PFSK-1 (cell line): ENCODE measurements around the gene PRR22.

ENCODE experiments used
- REST ChIP-seq, 2 experiments: IDR thresholded peaks; 2 replicates each; pipeline versions ENCODE4 v1.6.1 to v1.8.0; 2011 to 2012; ENCODE audit warnings: low read depth in 2 of 2, low read length in 2 of 2, control low read depth in 1 of 2, inconsistent platforms in 1 of 2, mild to moderate bottlenecking in 1 of 2, moderate library complexity in 1 of 2; ENCODE audit not compliant: insufficient read depth in 1 of 2
- TAF1 ChIP-seq: IDR thresholded peaks from 2 replicates; pipeline ENCODE4 v1.6.1; 2012; ENCODE audit warnings: low read length, control low read depth, borderline replicate concordance; ENCODE audit not compliant: insufficient read depth

DNA sequence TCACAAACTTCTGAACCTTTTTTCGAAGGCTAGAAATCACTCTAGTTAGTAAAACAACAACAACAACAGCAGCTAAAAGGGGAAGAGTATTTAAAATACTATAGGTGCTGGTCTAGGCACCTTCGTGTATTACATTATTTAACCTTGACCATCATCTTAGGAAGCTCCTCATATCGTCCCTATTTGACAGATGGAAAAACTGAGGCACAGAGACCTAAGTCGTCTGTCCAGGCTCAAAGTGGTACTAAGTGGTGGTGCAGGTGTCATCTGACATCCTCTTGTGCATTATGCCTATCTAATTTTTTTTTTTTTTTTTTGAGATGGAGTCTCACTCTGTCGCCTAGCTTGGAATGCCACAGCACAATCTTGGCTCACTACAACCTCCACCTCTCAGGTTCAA is 35.0 kb downstream of the PRR22 start:
- TF ChIP-seq REST (IDR thresholded peaks at IDR 0.05; ENCODE audit: insufficient read depth in 1 of 2, low read depth in 2 of 2, low read length in 2 of 2) (no peak), TAF1 (no peak)
